ENCODE data around the gene SH3GL1. TPM values are rescaled to one million over a fixed set of nuclear protein-coding genes. Genes with fewer than 3 reads are reported as not detected.

Gene SH3GL1
- total RNA-seq, 1 donor from 2014 or later, result 61.4 TPM

GRCh38 chr19:4365791-4366665, 34.3 kb downstream of the SH3GL1 start:
- intact Hi-C loops (cut with DNase I), result no loop called here
- Histone ChIP-seq H3K4me1 (peaks cover 0 to 21% of the 10 kb centered on the region in 2 donors), H3K27me3 (no peaks in the 10 kb centered on the region), H3K36me3 (peaks cover 44 to 57% of the 10 kb centered on the region in 2 donors), H3K4me3 (no peak overlapping the region), H3K9me3 (no peaks in the 10 kb centered on the region), H3K27ac (no peak overlapping the region)
- TF ChIP-seq CTCF (IDR thresholded peaks at IDR 0.05), result no peak
- no peak for DNase-seq (ENCODE audit: low spot score in 2 of 2)

GRCh38 chr19:4365341-4365740, 35.0 kb downstream of the SH3GL1 start:
- H3K9me3 ChIP-seq, result no peaks in the 10 kb centered on the region
- H3K4me1 ChIP-seq, result peaks cover 0 to 14% of the 10 kb centered on the region in 2 donors
- no peak for TF ChIP-seq CTCF (IDR thresholded peaks at IDR 0.05)
- DNase-seq (ENCODE audit: low spot score in 2 of 2), result no peak
- intact Hi-C loops (cut with DNase I), result no loop called here
- H3K4me3 ChIP-seq, result no peak overlapping the region
- H3K27me3 ChIP-seq, result no peaks in the 10 kb centered on the region
- H3K27ac ChIP-seq, result no peak overlapping the region
- H3K36me3 ChIP-seq, result peaks cover 51 to 64% of the 10 kb centered on the region in 2 donors

- Histone ChIP-seq H3K9me3 (no peaks in the 10 kb centered on the region), H3K36me3 (peaks cover 60 to 80% of the 10 kb centered on the region in 2 donors), H3K27me3 (no peaks in the 10 kb centered on the region), H3K4me1 (peaks cover 0 to 9% of the 10 kb centered on the region in 2 donors), H3K27ac (no peak overlapping the region), H3K4me3 (no peak overlapping the region)
- DNase-seq (ENCODE audit: low spot score in 2 of 2), result no peak
- intact Hi-C loops (cut with DNase I), result no loop called here
- TF ChIP-seq CTCF (IDR thresholded peaks at IDR 0.05), result no peak
These were observed 36.6 kb downstream of the SH3GL1 start for GRCh38 chr19:4363571-4364304.

GRCh38 chr19:4362831-4363545, 37.4 kb downstream of the SH3GL1 start:
- Histone ChIP-seq H3K4me1 (peaks cover 0 to 4% of the 10 kb centered on the region in 2 donors), H3K4me3 (no peak overlapping the region), H3K27me3 (no peaks in the 10 kb centered on the region), H3K27ac (no peak overlapping the region), H3K36me3 (peaks cover 60 to 83% of the 10 kb centered on the region in 2 donors), H3K9me3 (no peaks in the 10 kb centered on the region)
- no peak for TF ChIP-seq CTCF (IDR thresholded peaks at IDR 0.05)
- no peak for DNase-seq (ENCODE audit: low spot score in 2 of 2)
- intact Hi-C loops (cut with DNase I), result no loop called here

GRCh38 chr19:4362101-4362828, 38.1 kb downstream of the SH3GL1 start:
- Histone ChIP-seq H3K9me3 (no peaks in the 10 kb centered on the region), H3K4me3 (no peak overlapping the region), H3K27ac (no peak overlapping the region), H3K36me3 (peaks cover 60 to 83% of the 10 kb centered on the region in 2 donors), H3K4me1 (no peaks in the 10 kb centered on the region), H3K27me3 (no peaks in the 10 kb centered on the region)
- DNase-seq (ENCODE audit: low spot score in 2 of 2), result no peak
- intact Hi-C loops (cut with DNase I), result no loop called here
- TF ChIP-seq CTCF (IDR thresholded peaks at IDR 0.05), result no peak
